ENCODE results near the gene SLC9A9. TPM values are rescaled to one million over a fixed set of nuclear protein-coding genes. Genes with fewer than 3 reads are reported as not detected.

Gene SLC9A9
- total and polyA plus RNA-seq, 9 of the 15 experiments (the other 6 are each of a cell fraction or from before 2014, with no cell fraction given), result 0.03 to 0.13 TPM; not detected in 7

- H3K36me3 ChIP-seq (ENCODE audit: control insufficient read depth, insufficient read depth, low read length), result no peaks in the 10 kb centered on the region
- CTCF ChIA-PET (ENCODE audit: low intra/inter-chr PET ratio), result interaction anchor here (0.7 kb wide), 1 partner anchor 648 kb away, joined by 3 read pairs; no protein-coding TSS in a partner anchor
- no peaks in the 10 kb centered on the region; a peak in 1 of 5 replicates for H3K27me3 ChIP-seq (ENCODE audit: control insufficient read depth in 2 of 2, insufficient read depth in 2 of 2, low read length in 2 of 2)
- no peaks in the 10 kb centered on the region for H3K9me3 ChIP-seq (replicated peaks; ENCODE audit: control insufficient read depth, insufficient read depth, low read depth, low read length)
- BruUV-seq (replicated peaks), result no TSS peak
- H3K4me1 ChIP-seq (replicated peaks in 1 of 2; ENCODE audit: control insufficient read depth in 2 of 2, insufficient read depth in 2 of 2, low read length in 2 of 2), result no peaks in the 10 kb centered on the region
- H3K27ac ChIP-seq (ENCODE audit: extremely low read depth, low read depth, low read length), result no peak overlapping the region
- POLR2A ChIA-PET, result no interaction called here
- no peaks in the 10 kb centered on the region for H3K9me1 ChIP-seq (ENCODE audit: control insufficient read depth, insufficient read depth, low read length)
- no peak overlapping the region for H3K4me2 ChIP-seq (ENCODE audit: insufficient read depth, low read length)
- DNase-seq (ENCODE audit: extremely low read depth in 1 of 4, low spot score in 3 of 4), result no peak
- WGBS (ENCODE audit: insufficient coverage, low coverage, missing lambda C conversion rate), result 25% methylated on average over 6 of the region's 6 CpGs
- peak in 1 of 2 experiments; percentile 35; a peak in 1 of 4 replicates for TF ChIP-seq NRF1 (conservative IDR thresholded peaks at IDR 0.05 in 1 of 2, IDR thresholded peaks at IDR 0.05 in 1 of 2)
- no peak for TF ChIP-seq ARID3A (IDR thresholded peaks at IDR 0.05; ENCODE audit: borderline replicate concordance, low read depth, low read length)
- TF ChIP-seq CBX5 (IDR thresholded peaks at IDR 0.05; ENCODE audit: borderline replicate concordance, low read depth), result no peak
- TF ChIP-seq LEF1 (IDR thresholded peaks at IDR 0.05), result no peak
- no peak for TF ChIP-seq ZNF197 (CRISPR knock-in tag; IDR thresholded peaks at IDR 0.05; ENCODE audit: low read depth)
- peak overlapping the region; percentile 57; the same call in 1 of the 2 replicates for H2AFZ ChIP-seq (ENCODE audit: low read depth, low read length)
- intact Hi-C loops (cut with micrococcal nuclease) (no loop called here), in situ Hi-C loops (cut with MboI) (no loop called here)
- H3K4me3 ChIP-seq, result no peak overlapping the region
- H3K9ac ChIP-seq (ENCODE audit: insufficient read depth in 1 of 2, low read depth in 2 of 2, low read length in 2 of 2), result no peak overlapping the region
- no peaks in the 10 kb centered on the region for H4K20me1 ChIP-seq (replicated peaks; ENCODE audit: control insufficient read depth, insufficient read depth, low read length)
- FAIRE-seq, result no peak
- H3K79me2 ChIP-seq (ENCODE audit: control insufficient read depth, insufficient read depth, low read length), result no peaks in the 10 kb centered on the region
- ATAC-seq, result no peak
These were observed 172.2 kb downstream of the SLC9A9 start for GRCh38 chr3:143676021-143676420.
